Neutrophil (primary cell): ENCODE measurements around the gene GPR180.

Source experiments
- H3K27ac ChIP-seq: fragments of 200-600 bp; sonication (generic); 2 replicates; pipeline ENCODE4 v1.5.1; 2016; ENCODE audit warnings: mild to moderate bottlenecking, moderate library complexity
- H3K27me3 ChIP-seq: fragments of 200-600 bp; sonication (generic); 2 replicates; pipeline ENCODE4 v1.6.0; 2016; ENCODE audit warnings: mild to moderate bottlenecking
- H3K36me3 ChIP-seq: fragments of 200-600 bp; sonication (generic); 2 replicates; pipeline ENCODE4 v1.5.1; 2017
- H3K4me1 ChIP-seq, 2 experiments: fragments of 200-600 bp in 1 of 2; sonication (generic) in 1 of 2; 1 replicate in 1 of 2; 2 replicates in 1 of 2; pipeline versions ENCODE4 v1.5.1 to v1.6.1; 2013 to 2016; ENCODE audit warnings: low read depth in 1 of 2, low read length in 1 of 2, mild to moderate bottlenecking in 1 of 2, moderate library complexity in 1 of 2; ENCODE audit not compliant: control insufficient read depth in 1 of 2, insufficient read depth in 1 of 2
- H3K4me3 ChIP-seq, 2 experiments: fragments of 200-600 bp in 1 of 2; sonication (generic) in 1 of 2; 1 replicate in 1 of 2; 2 replicates in 1 of 2; pipeline ENCODE4 v1.5.1; 2013 to 2016; ENCODE audit warnings: low read depth in 1 of 2, low read length in 1 of 2, mild to moderate bottlenecking in 1 of 2, moderate library complexity in 1 of 2
- H3K9me3 ChIP-seq: fragments of 200-600 bp; sonication (generic); 2 replicates; pipeline ENCODE4 v1.5.1; 2016
- CTCF ChIP-seq: fragments of 200-600 bp; sonication (generic); IDR thresholded peaks from 2 replicates; pipeline ENCODE4 v1.5.1; 2016; ENCODE audit warnings: antibody characterized with exemption

The GPR180 gene

DNA sequence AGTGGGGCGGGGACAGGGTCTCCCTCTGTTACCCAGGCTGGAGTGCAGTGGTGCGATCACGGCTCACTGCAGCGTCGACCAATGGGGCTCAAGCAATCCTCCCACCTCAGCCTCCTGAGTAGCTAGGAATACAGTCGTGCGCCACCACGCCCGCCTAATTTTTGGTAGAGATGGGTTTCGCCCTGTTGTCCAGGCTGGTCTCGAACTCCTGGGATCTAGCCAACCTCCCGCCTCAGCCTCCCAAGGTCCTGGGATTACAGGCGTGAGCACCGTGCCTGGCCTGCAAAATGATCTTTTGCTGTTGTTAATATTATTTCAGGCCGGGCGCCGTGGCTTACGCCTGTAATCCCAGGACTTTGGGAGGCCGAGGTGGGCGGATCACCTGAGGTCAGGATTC lies 5.1 kb upstream of the GPR180 start:
- Histone ChIP-seq H3K27ac (no peak overlapping the region), H3K27me3 (no peaks in the 10 kb centered on the region), H3K9me3 (no peaks in the 10 kb centered on the region), H3K36me3 (peaks cover 14% of the 10 kb centered on the region), H3K4me3 (peak overlapping the region; percentile 70 to 74), H3K4me1 (peaks cover 23 to 26% of the 10 kb centered on the region in 2 experiments)
- no peak for TF ChIP-seq CTCF

DNA sequence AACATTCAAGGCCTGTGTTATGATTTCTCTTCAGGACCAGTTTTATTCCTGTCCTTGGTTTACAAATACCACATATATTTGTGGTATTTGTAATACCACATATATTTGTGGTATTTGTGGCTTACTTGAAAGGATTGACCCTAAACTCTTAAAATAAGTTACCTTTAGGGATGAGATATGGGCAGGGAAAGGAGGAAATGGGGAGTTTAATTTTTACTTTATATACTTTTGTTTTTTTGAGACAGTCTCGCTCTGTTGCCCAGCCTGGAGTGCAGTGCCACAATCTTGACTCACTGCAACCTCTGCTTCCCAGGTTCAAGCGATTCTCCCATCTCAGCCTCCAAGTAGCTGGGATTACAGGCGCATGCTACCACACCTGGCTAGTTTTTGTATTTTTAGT lies 3.4 kb upstream of the GPR180 start:
- Histone ChIP-seq H3K4me1 (peaks cover 26 to 30% of the 10 kb centered on the region in 2 experiments), H3K36me3 (no peaks in the 10 kb centered on the region), H3K4me3 (no peak overlapping the region), H3K27ac (no peak overlapping the region), H3K27me3 (no peaks in the 10 kb centered on the region), H3K9me3 (no peaks in the 10 kb centered on the region)
- TF ChIP-seq CTCF = no peak

DNA sequence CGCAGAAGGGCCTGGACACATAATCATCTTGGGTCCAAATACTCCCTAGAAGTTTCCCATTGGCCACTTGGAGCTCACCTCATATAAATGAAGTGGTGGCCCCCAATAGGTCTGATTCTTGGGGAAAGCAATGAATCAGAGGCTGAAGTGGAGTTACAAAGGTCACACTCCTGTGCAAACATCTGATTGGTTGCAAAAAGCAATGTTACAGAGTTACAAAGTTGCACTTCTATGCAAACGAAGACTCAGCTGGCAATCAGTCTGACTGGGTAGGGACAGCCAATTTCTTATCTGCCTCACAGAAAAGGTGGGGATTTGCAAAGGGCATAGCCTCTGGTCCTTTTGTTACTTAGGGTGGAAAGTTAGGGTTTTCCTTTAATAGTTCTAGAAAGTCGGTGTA lies 1.8 kb upstream of the GPR180 start:
- no peak for TF ChIP-seq CTCF
- no peak overlapping the region for H3K27ac ChIP-seq
- no peaks in the 10 kb centered on the region for H3K9me3 ChIP-seq
- H3K4me1 ChIP-seq = peaks cover 20 to 23% of the 10 kb centered on the region in 2 experiments
- H3K27me3 ChIP-seq = no peaks in the 10 kb centered on the region
- no peaks in the 10 kb centered on the region for H3K36me3 ChIP-seq
- H3K4me3 ChIP-seq = no peak overlapping the region

GRCh38 chr13:94602467-94602866 lies 810 bp downstream of the GPR180 start:
- no peak for TF ChIP-seq CTCF
- Histone ChIP-seq H3K36me3 (no peaks in the 10 kb centered on the region), H3K4me1 (peaks cover 7 to 11% of the 10 kb centered on the region in 2 experiments), H3K27ac (no peak overlapping the region), H3K27me3 (no peaks in the 10 kb centered on the region), H3K4me3 (peak overlapping the region in 1 of 2 experiments; percentile 64), H3K9me3 (no peaks in the 10 kb centered on the region)

GRCh38 chr13:94607056-94607455 lies 5.4 kb downstream of the GPR180 start:
- Histone ChIP-seq H3K27ac (no peak overlapping the region), H3K4me1 (peaks cover 0 to 2% of the 10 kb centered on the region in 2 experiments), H3K36me3 (no peaks in the 10 kb centered on the region), H3K4me3 (no peak overlapping the region), H3K27me3 (no peaks in the 10 kb centered on the region), H3K9me3 (no peaks in the 10 kb centered on the region)
- no peak for TF ChIP-seq CTCF

DNA sequence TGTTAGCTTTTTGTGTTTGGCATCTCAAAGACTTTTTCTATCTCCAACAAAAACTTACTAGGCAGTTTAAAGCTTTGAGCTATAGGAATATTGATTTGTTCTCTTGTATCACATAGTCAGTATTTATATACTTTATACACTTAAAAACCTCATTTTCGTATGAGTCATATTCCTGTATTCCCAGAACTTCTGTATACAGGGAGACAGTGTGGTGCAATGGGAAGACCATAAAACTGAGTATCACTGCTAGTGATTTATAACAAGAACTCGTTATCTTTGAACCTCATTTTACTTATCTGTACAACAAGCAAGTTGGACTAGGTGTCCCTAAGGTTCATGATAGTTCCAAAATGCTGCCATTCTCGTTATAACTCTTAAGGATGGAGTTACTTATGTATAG lies 6.3 kb downstream of the GPR180 start:
- Histone ChIP-seq H3K4me3 (no peak overlapping the region), H3K4me1 (no peaks in the 10 kb centered on the region), H3K27ac (no peak overlapping the region), H3K36me3 (no peaks in the 10 kb centered on the region), H3K9me3 (no peaks in the 10 kb centered on the region), H3K27me3 (no peaks in the 10 kb centered on the region)
- TF ChIP-seq CTCF = no peak
